Effector CD4-positive, alpha-beta T cell (primary cell): ENCODE results near the gene LPCAT3.
"Not testable (repeated sequence)": the region's sequence is repeated elsewhere in the genome, so short reads cannot be mapped to it uniquely, and the experiment has no call there.

ENCODE experiments used
- DNase-seq: peaks from one replicate; pipeline ENCODE4 v3.0.0-alpha.2; 2020

LPCAT3 gene

DNA sequence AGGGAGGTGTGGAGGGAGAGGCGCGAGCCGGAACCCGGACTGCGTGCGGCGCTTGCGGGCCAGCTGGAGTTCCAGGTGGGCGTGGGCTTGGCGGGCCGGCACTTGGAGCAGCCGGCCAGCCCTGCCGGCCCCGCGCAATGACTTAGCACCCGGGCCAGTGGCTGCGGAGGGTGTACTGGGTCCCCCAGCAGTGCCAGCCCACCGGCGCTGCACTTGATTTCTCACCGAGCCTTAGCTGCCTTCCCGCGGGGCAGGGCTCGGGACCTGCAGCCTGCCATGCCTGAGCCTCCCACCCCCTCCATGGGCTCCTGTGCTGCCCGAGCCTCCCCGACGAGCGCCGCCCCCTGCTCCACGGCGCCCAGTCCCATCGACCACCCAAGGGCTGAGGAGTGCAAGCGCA lies 19.1 kb upstream of the LPCAT3 start:
- not testable (repeated sequence) for DNase-seq

DNA sequence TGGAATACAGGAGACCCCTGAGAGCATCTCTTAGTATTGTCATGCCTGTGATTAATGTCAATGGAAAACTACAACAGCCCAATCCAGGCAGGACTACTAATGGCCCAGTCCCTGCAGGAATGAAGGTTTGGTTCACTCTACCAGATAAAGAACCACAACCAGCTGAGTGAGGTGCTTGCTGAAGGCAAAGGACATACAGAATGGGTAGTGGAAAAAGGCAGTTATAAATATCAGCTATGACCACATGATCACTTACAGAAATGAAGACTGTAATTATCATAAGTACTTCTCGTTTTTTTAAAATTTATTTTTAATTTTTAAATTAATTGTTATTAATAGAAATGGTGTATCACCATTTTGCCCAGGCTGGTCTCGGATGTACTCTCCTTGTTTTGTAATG lies 17.2 kb upstream of the LPCAT3 start:
- no peak for DNase-seq

DNA sequence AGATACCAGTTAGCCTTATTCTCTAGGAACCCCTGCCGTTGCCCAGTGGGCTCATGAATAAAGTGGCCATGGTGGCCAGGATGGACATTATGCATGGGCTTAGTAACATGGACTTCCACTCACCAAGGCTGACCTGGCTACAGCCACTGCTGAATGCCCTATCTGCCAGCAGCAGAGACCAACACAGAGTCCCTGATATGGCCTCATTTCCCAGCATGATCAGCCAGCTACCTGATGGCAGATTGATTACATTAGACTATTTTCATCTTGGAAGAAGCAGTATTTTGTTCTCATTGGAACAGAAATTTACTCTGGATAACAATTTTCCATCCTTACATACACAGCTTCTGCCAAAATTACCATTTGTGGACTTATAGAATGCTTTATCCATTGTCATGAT lies 16.2 kb upstream of the LPCAT3 start:
- no peak for DNase-seq

GRCh38 chr12:7032990-7033389 lies 14.7 kb upstream of the LPCAT3 start:
- DNase-seq: no peak

DNA sequence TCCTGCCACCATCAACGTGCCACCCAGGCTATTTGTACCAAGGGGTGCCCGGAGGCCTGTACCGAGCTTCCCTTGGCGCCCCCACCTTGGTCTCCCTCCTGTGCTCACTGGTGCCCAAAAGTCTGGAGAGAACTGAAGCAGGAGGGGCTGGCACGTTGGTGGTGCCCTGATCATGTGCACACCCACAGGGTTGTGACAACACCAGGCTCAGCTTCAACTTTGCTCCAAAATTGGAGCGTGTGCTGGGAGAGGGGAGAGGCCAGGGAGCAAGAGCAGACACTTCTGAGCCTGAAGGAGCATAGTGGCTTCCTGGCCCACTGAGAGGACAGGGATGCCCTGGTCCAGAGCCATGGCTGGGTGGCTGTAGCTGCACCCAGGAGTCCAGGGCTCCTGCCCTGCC lies 13.0 kb upstream of the LPCAT3 start:
- DNase-seq: no peak

GRCh38 chr12:7026854-7027253 lies 8.6 kb upstream of the LPCAT3 start:
- no peak for DNase-seq

DNA sequence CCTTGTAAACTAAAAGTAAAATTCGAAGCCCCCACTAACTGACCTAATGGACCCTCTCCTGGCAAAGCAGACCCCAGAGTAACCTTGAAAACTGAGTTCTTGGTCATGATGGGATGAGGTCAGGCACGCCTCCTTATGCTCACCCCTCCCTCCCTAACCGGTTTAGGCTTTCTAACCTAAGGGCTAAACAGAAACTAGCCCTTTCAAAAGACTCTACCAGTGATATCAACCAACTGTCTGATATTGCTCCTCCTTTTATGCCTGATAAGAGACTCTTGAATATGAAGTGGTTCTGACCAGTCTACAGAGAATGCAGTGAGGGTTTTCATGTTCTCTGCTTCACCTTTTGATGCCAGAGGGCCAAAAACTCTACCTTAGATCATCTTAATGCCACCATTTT lies 4.8 kb upstream of the LPCAT3 start:
- no peak for DNase-seq

- no peak for DNase-seq
These were observed 3.7 kb upstream of the LPCAT3 start for GRCh38 chr12:7021956-7022355.

DNA sequence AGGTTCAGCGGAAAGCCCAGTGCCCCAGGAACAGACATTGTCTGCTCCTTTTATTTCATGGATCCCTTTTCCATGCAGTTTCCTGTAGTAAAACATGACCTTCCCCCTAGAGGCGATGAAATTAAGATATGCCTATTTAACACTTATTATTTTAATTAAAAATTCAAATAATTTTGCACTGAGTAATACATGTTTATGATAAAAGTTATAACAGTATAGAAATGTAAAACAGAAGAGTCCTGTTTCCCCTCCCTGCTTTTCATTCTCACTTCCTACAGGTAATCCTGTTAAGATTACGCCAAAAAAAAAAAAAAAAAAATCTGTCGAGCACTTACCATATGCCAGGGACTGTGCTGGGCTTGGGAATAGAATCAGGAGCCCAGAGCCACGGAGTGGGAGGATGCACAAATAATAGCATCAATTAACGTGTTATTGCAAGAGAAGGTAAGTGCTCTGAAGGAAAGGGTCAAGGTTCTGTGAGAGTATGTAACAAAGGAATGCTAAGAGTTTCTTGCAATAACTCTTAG lies 830 bp upstream of the LPCAT3 start:
- no peak for DNase-seq

DNA sequence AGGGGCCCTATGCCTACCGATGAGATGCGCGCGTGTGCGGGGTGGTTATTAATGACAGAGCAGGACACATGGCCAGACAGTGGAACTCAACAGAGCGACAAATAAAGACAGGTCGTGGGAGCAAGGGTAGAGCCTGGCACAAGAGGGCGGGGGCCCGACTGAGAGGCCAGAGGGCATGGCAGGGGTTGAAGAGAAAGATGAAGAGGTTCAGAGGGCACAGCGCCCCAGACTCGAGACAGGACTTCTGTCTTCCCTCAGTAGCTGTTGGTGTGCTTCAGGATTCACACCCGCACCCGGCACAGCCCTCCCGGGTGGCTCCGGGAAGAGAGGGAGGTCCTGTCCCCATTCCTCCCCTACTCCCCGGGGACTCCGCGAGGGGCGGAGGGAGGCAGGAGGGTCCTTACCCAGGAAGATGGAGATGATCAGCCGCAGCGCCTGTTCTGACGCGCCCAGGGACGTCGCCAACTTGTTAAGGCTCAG lies 366 bp downstream of the LPCAT3 start:
- DNase-seq: no peak

DNA sequence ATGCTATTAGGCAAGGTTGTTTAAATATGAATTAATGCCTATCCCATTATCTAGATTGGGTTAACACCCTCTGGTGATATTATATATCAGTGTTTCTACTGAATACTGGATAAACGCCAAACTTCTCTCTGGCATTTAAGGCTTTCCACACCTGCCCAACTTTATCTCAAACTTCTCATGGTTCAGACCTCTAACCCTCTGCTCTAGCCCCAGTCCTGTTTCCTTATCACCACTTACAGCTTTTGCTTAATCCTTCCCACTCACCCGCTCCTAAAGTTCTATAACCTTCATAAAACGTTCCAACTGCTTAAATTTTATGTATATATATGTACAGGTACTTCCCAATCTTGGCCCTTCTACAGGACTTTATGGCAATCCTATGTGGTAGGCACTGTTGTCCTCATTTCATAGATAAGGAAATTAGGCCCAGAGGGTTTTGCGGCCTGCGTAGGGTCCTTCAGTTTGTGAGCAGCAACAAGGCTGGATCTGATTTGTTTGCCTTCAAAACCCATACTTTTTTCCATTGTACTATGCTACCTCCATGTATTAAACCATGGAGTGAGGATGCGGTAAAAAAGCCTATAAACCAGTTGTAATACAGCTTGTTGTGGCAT lies 1.2 kb downstream of the LPCAT3 start:
- no peak for DNase-seq

GRCh38 chr12:7015555-7016370 lies 2.5 kb downstream of the LPCAT3 start:
- no peak for DNase-seq

DNA sequence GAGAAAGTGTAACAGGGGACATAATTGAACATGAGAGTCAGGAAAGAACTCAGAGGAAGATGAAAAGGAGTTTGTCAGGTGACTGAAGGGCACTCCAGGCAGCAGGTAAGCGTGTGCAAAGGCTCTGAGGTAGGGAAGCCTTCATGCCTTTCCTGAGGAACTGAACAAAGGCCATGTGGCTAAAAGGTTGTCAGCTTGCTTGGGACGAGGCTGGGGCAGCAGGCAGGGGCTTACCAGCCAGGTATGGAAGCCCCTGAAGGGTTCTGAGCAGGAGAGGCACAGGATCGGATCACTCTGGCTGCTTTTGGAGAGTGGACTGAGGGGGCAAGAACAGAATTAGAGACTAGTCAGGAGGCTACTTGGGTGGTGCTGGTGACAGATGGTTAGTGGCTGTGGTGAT lies 5.2 kb downstream of the LPCAT3 start:
- no peak for DNase-seq

DNA sequence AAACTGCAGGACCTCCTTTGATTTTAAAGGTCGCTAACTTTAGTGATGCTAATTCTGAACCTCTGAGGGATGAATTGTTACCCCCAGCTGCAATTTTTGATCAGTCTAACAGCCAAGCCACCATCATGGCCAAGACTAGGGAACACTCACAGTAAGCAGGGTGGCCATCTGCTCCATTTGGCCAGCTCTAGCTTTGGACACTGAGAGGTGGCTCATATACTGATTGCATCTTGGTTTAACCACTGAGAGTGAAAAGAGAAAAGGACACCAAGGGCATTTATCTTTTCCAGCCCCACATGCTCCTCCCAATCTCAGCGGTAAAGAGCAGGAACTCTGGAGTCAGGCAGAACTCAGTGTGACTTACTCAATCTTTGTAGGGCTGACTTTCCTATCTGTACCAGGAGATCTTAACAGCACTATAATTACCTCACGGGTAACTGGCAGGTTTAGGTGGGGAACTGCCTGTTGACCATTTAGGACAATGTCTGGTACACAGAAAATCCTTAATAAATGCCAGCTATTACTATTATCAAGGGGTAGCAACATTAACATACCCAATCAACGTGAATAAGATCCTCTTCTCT lies 6.2 kb downstream of the LPCAT3 start:
- no peak for DNase-seq

GRCh38 chr12:7011398-7011797 lies 6.9 kb downstream of the LPCAT3 start:
- not testable (repeated sequence) for DNase-seq

GRCh38 chr12:7009512-7009911 lies 8.8 kb downstream of the LPCAT3 start:
- DNase-seq: no peak

DNA sequence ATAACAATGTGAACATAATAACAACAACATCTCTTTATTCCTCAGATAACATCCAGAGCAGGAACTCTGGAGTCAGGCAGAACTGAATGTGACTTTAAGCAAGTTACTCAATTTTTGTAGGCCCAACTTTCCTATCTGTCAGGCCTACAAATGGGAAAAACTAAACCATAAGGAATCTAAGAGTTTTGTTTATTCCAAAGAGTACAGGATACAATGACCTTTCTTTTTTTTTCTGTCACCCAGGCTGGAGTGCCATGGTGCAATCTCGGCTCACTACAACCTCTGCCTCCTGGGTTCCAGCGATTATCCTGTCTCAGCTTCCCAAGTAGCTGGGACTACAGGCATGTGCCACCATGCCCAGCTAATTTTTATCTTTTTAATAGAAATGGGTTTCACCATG lies 9.4 kb downstream of the LPCAT3 start:
- DNase-seq: no peak

DNA sequence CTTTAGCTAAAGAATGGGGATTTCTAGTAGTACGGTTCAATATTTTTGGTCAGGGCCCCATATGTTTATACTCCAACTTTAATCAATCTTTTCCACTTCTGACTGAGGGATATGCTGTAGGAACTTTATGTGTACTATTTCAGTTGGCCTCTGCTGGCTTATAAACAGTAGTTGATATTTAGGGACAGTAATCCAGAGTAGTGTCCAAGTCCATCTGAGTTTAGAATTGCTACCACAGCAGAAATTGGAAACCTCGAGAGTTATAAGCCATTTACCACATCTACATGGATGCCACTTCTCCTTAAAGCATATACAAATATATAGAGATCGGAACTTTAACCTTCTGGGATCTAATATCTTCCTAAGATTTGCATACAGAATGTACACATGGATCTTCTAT lies 11.6 kb downstream of the LPCAT3 start:
- no peak for DNase-seq

- DNase-seq: no peak
These were observed 13.0 kb downstream of the LPCAT3 start for GRCh38 chr12:7005311-7005710.

GRCh38 chr12:7004840-7005239 lies 13.4 kb downstream of the LPCAT3 start:
- no peak for DNase-seq

GRCh38 chr12:7004287-7004803 lies 13.9 kb downstream of the LPCAT3 start:
- DNase-seq: no peak

- no peak for DNase-seq
These were observed 16.2 kb downstream of the LPCAT3 start for GRCh38 chr12:7001921-7002591.
